ENCODE results near the gene SOX6. TPM values are rescaled to one million over a fixed set of nuclear protein-coding genes. Genes with fewer than 3 reads are reported as not detected.

Gene SOX6
- total and polyA plus RNA-seq, 2 of the 13 experiments (the other 11 are each of a cell fraction or from before 2014, with no cell fraction given), result 2.6 to 11.2 TPM

DNA sequence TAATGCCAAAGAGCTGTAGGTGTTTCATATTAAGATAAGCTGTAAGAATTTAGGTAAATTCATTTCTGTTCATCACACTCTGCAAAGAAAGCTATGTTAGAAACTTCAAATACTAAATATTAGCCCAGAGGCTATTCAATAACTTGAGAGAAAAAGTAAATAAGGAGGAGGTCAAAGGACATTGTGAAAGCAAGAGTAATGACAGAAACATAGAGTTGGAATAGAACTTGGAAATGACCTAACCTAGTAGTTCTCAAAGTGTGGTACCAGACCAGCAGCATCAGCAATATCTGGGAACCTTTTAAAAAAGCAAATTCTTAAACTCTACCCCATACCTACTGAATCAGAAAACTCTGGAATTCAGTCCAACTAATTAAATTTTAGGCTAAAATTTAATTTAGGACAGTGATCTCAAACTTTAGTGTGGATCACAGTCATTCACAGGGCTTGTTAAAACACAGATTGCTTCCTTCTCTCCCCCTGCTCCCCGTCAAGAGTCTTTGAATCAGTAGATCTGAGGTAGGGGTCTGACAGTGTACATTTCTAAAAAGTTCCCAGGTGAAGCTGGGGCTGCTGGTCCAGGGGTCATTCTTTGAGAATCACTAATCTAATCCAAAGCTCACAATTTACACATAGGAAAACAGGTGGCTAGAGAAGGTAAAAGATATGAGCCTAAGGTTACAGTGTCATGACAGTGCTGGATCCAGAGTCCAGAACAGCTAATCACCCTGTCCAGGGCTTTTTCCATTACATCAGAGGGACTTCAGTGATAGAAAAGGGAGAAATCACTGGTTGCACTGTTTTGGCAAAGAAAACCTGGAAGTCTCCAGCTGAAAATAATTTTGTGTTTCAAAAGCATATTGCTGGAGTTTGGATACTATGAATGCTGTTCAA is 241.1 kb downstream of the SOX6 start:
- Histone ChIP-seq H4K20me1 (ENCODE audit: insufficient read depth, low read length) (no peaks in the 10 kb centered on the region), H3K27ac (ENCODE audit: extremely low read length, insufficient read depth, low read length) (peak overlapping the region; percentile 57), H3K27me3 (ENCODE audit: control insufficient read depth in 1 of 2, insufficient read depth in 2 of 2, low read length in 2 of 2) (no peaks in the 10 kb centered on the region), H3K4me1 (ENCODE audit: insufficient read depth, low read length) (peaks cover 60% of the 10 kb centered on the region), H3K9me3 (ENCODE audit: low read length) (no peaks in the 10 kb centered on the region), H3K9ac (ENCODE audit: insufficient read depth, low read depth, low read length) (0 out of 2 replicates have a peak overlapping the region, but pooled peaks have one; percentile 39), H3K79me2 (ENCODE audit: insufficient read depth, low read length) (no peaks in the 10 kb centered on the region), H3K4me3 (replicated peaks in 1 of 3; ENCODE audit: insufficient read depth in 1 of 3, low read depth in 2 of 3, low read length in 3 of 3) (peak overlapping the region in 2 of 3 experiments; percentile 19 to 35; a peak in 2 of 6 replicates), H3K4me2 (ENCODE audit: low read depth, low read length) (peak overlapping the region; percentile 61), H2AFZ (ENCODE audit: low read length) (no peak overlapping the region), H3K36me3 (replicated peaks in 1 of 2; ENCODE audit: control insufficient read depth in 1 of 2, insufficient read depth in 2 of 2, low read length in 2 of 2) (no peaks in the 10 kb centered on the region)
- intact Hi-C loops (cut with micrococcal nuclease; ENCODE audit: unreplicated experiment), result loop anchor here (2.0 to 5.0 kb wide), 3 partner anchors 40 to 287 kb away; no protein-coding TSS in a partner anchor
- no peak for FAIRE-seq
- ATAC-seq, result peak; percentile 96
- 0% methylated on average over 1 of the region's 1 CpG for WGBS (ENCODE audit: low lambda C conversion rate)
- ChIA-PET POLR2A (interaction anchor here (1.2 to 1.4 kb wide), 2 partner anchors 27 to 69 kb away, joined by 5 read pairs; no protein-coding TSS in a partner anchor), CTCF (ENCODE audit: low intra/inter-chr PET ratio, low total read pairs) (interaction anchor here (0.6 kb wide), 1 partner anchor 9 kb away, joined by 3 read pairs; no protein-coding TSS in a partner anchor)
- in situ Hi-C loops (cut with HindIII; ENCODE audit: extremely low pct_ligation_motif_present, low pct_unique_long_range_greater_than_20kb), result no loop called here
- peak; percentile 80 for DNase-seq (ENCODE audit: low spot score)
- TSS peak; percentile 64 for BruUV-seq (replicated peaks)
- TF ChIP-seq MIXL1 (CRISPR knock-in tag; IDR thresholded peaks at IDR 0.05) (peak; percentile 77; the same call in 1 of the 2 replicates), NCOA1 (CRISPR knock-in tag; IDR thresholded peaks at IDR 0.05) (0 out of 2 replicates have a peak, but pooled peaks have one; percentile 27), ZSCAN20 (CRISPR knock-in tag; IDR thresholded peaks at IDR 0.05; ENCODE audit: borderline replicate concordance) (no peak), ZNF431 (CRISPR knock-in tag; IDR thresholded peaks at IDR 0.05; ENCODE audit: borderline replicate concordance, low read depth) (no peak), ZNF251 (CRISPR knock-in tag; IDR thresholded peaks at IDR 0.05) (no peak), ZFP36 (IDR thresholded peaks at IDR 0.05; ENCODE audit: borderline replicate concordance, low read depth, low read length, partially characterized antibody) (no peak), ZNF468 (CRISPR knock-in tag; IDR thresholded peaks at IDR 0.05) (no peak), MIER2 (CRISPR knock-in tag; IDR thresholded peaks at IDR 0.05) (no peak)
- TF ChIP-seq, protein P1, sequence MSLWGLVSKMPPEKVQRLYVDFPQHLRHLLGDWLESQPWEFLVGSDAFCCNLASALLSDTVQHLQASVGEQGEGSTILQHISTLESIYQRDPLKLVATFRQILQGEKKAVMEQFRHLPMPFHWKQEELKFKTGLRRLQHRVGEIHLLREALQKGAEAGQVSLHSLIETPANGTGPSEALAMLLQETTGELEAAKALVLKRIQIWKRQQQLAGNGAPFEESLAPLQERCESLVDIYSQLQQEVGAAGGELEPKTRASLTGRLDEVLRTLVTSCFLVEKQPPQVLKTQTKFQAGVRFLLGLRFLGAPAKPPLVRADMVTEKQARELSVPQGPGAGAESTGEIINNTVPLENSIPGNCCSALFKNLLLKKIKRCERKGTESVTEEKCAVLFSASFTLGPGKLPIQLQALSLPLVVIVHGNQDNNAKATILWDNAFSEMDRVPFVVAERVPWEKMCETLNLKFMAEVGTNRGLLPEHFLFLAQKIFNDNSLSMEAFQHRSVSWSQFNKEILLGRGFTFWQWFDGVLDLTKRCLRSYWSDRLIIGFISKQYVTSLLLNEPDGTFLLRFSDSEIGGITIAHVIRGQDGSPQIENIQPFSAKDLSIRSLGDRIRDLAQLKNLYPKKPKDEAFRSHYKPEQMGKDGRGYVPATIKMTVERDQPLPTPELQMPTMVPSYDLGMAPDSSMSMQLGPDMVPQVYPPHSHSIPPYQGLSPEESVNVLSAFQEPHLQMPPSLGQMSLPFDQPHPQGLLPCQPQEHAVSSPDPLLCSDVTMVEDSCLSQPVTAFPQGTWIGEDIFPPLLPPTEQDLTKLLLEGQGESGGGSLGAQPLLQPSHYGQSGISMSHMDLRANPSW (CRISPR knock-in tag; IDR thresholded peaks at IDR 0.05; ENCODE audit: borderline replicate concordance), result peak; percentile 6; the same call in 1 of the 2 replicates
- TF ChIP-seq, protein P2, sequence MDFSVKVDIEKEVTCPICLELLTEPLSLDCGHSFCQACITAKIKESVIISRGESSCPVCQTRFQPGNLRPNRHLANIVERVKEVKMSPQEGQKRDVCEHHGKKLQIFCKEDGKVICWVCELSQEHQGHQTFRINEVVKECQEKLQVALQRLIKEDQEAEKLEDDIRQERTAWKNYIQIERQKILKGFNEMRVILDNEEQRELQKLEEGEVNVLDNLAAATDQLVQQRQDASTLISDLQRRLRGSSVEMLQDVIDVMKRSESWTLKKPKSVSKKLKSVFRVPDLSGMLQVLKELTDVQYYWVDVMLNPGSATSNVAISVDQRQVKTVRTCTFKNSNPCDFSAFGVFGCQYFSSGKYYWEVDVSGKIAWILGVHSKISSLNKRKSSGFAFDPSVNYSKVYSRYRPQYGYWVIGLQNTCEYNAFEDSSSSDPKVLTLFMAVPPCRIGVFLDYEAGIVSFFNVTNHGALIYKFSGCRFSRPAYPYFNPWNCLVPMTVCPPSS (IDR thresholded peaks at IDR 0.05), result no peak
- TF ChIP-seq, protein P3, sequence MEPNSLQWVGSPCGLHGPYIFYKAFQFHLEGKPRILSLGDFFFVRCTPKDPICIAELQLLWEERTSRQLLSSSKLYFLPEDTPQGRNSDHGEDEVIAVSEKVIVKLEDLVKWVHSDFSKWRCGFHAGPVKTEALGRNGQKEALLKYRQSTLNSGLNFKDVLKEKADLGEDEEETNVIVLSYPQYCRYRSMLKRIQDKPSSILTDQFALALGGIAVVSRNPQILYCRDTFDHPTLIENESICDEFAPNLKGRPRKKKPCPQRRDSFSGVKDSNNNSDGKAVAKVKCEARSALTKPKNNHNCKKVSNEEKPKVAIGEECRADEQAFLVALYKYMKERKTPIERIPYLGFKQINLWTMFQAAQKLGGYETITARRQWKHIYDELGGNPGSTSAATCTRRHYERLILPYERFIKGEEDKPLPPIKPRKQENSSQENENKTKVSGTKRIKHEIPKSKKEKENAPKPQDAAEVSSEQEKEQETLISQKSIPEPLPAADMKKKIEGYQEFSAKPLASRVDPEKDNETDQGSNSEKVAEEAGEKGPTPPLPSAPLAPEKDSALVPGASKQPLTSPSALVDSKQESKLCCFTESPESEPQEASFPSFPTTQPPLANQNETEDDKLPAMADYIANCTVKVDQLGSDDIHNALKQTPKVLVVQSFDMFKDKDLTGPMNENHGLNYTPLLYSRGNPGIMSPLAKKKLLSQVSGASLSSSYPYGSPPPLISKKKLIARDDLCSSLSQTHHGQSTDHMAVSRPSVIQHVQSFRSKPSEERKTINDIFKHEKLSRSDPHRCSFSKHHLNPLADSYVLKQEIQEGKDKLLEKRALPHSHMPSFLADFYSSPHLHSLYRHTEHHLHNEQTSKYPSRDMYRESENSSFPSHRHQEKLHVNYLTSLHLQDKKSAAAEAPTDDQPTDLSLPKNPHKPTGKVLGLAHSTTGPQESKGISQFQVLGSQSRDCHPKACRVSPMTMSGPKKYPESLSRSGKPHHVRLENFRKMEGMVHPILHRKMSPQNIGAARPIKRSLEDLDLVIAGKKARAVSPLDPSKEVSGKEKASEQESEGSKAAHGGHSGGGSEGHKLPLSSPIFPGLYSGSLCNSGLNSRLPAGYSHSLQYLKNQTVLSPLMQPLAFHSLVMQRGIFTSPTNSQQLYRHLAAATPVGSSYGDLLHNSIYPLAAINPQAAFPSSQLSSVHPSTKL (CRISPR knock-in tag; IDR thresholded peaks at IDR 0.05), result peak; percentile 96
- TF ChIP-seq, protein P4, sequence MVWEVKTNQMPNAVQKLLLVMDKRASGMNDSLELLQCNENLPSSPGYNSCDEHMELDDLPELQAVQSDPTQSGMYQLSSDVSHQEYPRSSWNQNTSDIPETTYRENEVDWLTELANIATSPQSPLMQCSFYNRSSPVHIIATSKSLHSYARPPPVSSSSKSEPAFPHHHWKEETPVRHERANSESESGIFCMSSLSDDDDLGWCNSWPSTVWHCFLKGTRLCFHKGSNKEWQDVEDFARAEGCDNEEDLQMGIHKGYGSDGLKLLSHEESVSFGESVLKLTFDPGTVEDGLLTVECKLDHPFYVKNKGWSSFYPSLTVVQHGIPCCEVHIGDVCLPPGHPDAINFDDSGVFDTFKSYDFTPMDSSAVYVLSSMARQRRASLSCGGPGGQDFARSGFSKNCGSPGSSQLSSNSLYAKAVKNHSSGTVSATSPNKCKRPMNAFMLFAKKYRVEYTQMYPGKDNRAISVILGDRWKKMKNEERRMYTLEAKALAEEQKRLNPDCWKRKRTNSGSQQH (CRISPR knock-in tag; IDR thresholded peaks at IDR 0.05; ENCODE audit: low read depth), result no peak
